ENCODE measurements around the gene PPARGC1A. TPM values are rescaled to one million over a fixed set of nuclear protein-coding genes. Genes with fewer than 3 reads are reported as not detected.
A peak's percentile ranks its signal among the peaks of the same experiment; 100 is the strongest.

The PPARGC1A gene
- total and polyA plus RNA-seq, 11 donors, result 25.4 to 103 (median 83.3) TPM

DNA sequence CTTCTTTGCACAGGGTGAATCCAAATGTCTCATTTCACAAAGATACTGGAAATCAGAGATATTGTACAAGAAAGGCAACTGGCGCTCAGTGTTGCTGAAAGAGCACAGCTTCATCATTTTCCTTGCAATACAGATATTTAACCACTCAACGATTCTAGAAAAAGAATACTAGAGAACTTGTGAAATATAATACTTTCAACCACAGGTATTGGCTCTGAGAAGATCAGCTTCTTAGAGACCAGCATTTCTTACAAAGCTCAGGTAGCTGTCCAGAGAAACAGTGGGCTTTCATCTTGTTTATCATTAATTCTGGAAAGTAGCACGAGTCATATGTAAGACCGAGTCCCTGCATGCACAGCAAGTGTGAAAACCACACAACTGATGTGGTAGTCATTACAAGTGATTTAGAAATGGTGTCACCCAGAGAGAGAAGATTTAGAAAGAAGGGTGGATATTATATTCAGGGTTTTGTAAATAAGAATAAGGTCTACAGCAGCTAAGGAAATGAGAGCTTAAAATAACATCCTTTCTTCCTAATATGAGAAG lies 7.8 kb upstream of the PPARGC1A start:
- Histone ChIP-seq H3K4me3 (no peak overlapping the region), H3K36me3 (no peaks in the 10 kb centered on the region), H3K4me1 (no peaks in the 10 kb centered on the region), H3K9me3 (no peaks in the 10 kb centered on the region), H3K27ac (no peak overlapping the region), H3K27me3 (no peaks in the 10 kb centered on the region)
- 80 to 89% (median 82%) methylated on average over 4 of the region's 4 CpGs for WGBS, 4 donors
- ATAC-seq, result no peak
- no peak for TF ChIP-seq POLR2A (IDR thresholded peaks at IDR 0.05)
- TF ChIP-seq, protein P1, sequence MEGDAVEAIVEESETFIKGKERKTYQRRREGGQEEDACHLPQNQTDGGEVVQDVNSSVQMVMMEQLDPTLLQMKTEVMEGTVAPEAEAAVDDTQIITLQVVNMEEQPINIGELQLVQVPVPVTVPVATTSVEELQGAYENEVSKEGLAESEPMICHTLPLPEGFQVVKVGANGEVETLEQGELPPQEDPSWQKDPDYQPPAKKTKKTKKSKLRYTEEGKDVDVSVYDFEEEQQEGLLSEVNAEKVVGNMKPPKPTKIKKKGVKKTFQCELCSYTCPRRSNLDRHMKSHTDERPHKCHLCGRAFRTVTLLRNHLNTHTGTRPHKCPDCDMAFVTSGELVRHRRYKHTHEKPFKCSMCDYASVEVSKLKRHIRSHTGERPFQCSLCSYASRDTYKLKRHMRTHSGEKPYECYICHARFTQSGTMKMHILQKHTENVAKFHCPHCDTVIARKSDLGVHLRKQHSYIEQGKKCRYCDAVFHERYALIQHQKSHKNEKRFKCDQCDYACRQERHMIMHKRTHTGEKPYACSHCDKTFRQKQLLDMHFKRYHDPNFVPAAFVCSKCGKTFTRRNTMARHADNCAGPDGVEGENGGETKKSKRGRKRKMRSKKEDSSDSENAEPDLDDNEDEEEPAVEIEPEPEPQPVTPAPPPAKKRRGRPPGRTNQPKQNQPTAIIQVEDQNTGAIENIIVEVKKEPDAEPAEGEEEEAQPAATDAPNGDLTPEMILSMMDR (IDR thresholded peaks at IDR 0.05), result no peak
- intact Hi-C loops (cut with DNase I), result loop anchor here in 1 of 10 donors (10.0 kb wide), 1 partner anchor 347 kb away; no protein-coding TSS in a partner anchor
- no peak for DNase-seq

DNA sequence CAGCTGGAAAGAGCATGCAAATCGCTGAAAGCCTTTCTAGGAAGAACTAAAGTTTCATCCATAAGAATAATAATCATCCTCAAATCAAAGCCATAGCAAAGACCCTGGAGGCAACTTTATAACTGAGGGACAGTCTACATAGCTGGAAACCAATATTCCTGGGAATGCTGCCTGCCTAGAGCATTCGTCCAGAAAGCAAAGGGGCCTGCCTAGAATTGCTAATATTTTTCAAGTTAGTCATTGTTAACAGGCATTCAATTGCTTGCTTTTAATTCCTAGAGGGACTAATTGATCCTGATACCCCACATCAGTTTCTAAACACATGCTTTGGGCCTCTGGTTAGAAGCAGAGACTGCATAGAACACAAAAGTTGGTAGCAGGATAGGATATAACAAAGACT lies 4.2 kb upstream of the PPARGC1A start:
- H3K4me3 ChIP-seq, result no peak overlapping the region
- no peaks in the 10 kb centered on the region for H3K9me3 ChIP-seq
- peaks cover 0 to 14% (median under 1%) of the 10 kb centered on the region in 12 donors for H3K4me1 ChIP-seq
- H3K36me3 ChIP-seq, result no peaks in the 10 kb centered on the region
- intact Hi-C loops (cut with DNase I), result loop anchor here in 2 of 10 donors (5.0 to 10.0 kb wide), 2 partner anchors 351 to 353 kb away; no protein-coding TSS in a partner anchor
- 66 to 76% (median 73%) methylated on average over 2 of the region's 2 CpGs for WGBS, 4 donors
- TF ChIP-seq, protein P1 (IDR thresholded peaks at IDR 0.05), result no peak
- no peak for TF ChIP-seq POLR2A (IDR thresholded peaks at IDR 0.05)
- DNase-seq, result no peak
- no peaks in the 10 kb centered on the region for H3K27me3 ChIP-seq
- H3K27ac ChIP-seq, result no peak overlapping the region
- no peak for ATAC-seq

DNA sequence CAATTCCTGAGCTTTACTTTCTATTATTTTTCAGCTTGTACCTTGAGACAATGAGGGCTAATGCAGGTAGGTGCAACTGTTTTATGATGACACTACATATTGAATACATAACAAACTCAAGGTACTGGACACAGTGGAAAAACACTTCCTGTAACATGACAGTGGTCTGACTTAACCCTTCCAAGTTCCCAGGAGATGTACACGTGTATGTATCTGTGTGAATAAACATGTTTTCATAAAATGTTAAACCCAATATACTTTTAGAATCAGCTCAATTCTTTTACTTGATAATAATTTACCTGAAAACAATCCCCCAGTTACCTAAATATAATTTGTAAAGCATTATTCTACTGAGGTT lies 1.2 kb upstream of the PPARGC1A start:
- intact Hi-C loops (cut with DNase I), result loop anchor here in 3 of 10 donors (2.0 to 10.0 kb wide), 3 partner anchors 40 to 356 kb away; no protein-coding TSS in a partner anchor
- no peak for TF ChIP-seq POLR2A (IDR thresholded peaks at IDR 0.05)
- TF ChIP-seq, protein P1 (IDR thresholded peaks at IDR 0.05), result no peak
- Histone ChIP-seq H3K36me3 (no peaks in the 10 kb centered on the region), H3K4me3 (peak overlapping the region; percentile 21 to 73 (median 58)), H3K27ac (peak overlapping the region; percentile 80 to 94 (median 86)), H3K9me3 (no peaks in the 10 kb centered on the region), H3K27me3 (no peaks in the 10 kb centered on the region), H3K4me1 (peaks cover 0 to 14% (median under 1%) of the 10 kb centered on the region in 12 donors)
- WGBS, 4 donors, result 8 to 21% (median 17%) methylated on average over 1 of the region's 1 CpG
- no peak for ATAC-seq
- no peak for DNase-seq

DNA sequence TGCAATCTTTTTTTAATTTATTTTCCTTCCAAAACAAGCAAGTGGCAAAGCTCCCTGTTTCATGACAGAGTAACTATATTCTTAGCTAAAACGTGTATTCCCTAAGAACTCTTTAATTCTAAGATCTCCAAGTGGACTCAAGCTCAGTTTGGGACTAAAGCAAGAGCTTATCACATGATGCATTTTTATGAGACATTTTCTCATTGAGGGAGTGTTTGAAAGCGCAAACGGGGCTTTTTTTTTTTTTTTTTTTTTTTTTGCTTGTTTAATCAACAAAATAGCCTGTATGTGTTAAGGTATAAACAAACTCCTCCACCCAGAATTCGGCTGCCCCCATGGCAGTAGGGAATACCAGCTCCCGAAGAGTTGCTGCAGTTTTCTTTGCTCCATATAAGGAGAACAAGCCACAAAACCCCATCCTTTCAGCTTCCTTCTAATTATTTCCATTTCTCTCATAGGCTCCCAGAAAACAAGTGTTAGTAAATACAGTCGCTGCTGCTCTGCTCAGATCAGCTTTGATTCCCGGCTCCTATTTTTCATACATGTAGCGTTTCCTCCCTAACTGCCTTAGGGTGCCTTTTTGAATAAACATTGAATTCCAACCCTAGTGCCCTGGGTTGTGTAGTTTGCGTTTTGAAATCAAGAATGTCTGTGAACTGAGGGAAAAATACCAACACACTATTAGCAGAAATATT lies 669 bp upstream of the PPARGC1A start:
- Histone ChIP-seq H3K27me3 (no peaks in the 10 kb centered on the region), H3K9me3 (no peaks in the 10 kb centered on the region), H3K27ac (peak overlapping the region; percentile 80 to 94 (median 86)), H3K36me3 (no peaks in the 10 kb centered on the region), H3K4me3 (peak overlapping the region; percentile 21 to 73 (median 58)), H3K4me1 (peaks cover 0 to 14% (median under 1%) of the 10 kb centered on the region in 12 donors)
- peak in 1 of 4 donors; percentile 9 for ATAC-seq
- TF ChIP-seq POLR2A (IDR thresholded peaks at IDR 0.05), result no peak
- TF ChIP-seq, protein P1 (IDR thresholded peaks at IDR 0.05), result no peak
- 13 to 16% (median 14%) methylated on average over 9 of the region's 9 CpGs for WGBS, 4 donors
- no peak for DNase-seq
- intact Hi-C loops (cut with DNase I), result loop anchor here in 3 of 10 donors (2.0 to 10.0 kb wide), 3 partner anchors 40 to 357 kb away; no protein-coding TSS in a partner anchor

All from heart left ventricle (tissue), 16 donors.